Breast epithelium (tissue), 3 donors: ENCODE measurements around the gene ADORA2B.
"Not testable (repeated sequence)": the region's sequence is repeated elsewhere in the genome, so short reads cannot be mapped to it uniquely, and the experiment has no call there.

Experiments
- CTCF ChIP-seq, 3 donors: fragments of 450-650 bp; IDR thresholded peaks; one replicate each; pipeline ENCODE4 v1.5.1; 2016 to 2017; ENCODE audit warnings: antibody characterized with exemption in 3 of 3, mild to moderate bottlenecking in 3 of 3, moderate library complexity in 3 of 3
- POLR2A ChIP-seq: fragments of 450-650 bp; IDR thresholded peaks from one replicate; pipeline ENCODE4 v1.6.1; 2016; ENCODE audit warnings: antibody characterized with exemption, mild to moderate bottlenecking, moderate library complexity

- TF ChIP-seq CTCF (IDR thresholded peaks at IDR 0.05); POLR2A: not testable (repeated sequence)
Measured at GRCh38 chr17:15979013-15979412, 34.1 kb downstream of the ADORA2B start.
